Articular chondrocyte of knee joint (primary cell): Measurements from ENCODE around the gene PLTP. TPM values are rescaled to one million over a fixed set of nuclear protein-coding genes. Genes with fewer than 3 reads are reported as not detected.

ENCODE experiments used
- total RNA-seq: library from RNA; depleted of rRNA; stranded (reverse); fragments of >200 nt; gene quantifications from 2 replicates; pipeline ENCODE4 v1.2.3, GENCODE V29; 2012

The PLTP gene
- total RNA-seq, result 17.5 and 18.3 TPM in 2 replicates

DNA sequence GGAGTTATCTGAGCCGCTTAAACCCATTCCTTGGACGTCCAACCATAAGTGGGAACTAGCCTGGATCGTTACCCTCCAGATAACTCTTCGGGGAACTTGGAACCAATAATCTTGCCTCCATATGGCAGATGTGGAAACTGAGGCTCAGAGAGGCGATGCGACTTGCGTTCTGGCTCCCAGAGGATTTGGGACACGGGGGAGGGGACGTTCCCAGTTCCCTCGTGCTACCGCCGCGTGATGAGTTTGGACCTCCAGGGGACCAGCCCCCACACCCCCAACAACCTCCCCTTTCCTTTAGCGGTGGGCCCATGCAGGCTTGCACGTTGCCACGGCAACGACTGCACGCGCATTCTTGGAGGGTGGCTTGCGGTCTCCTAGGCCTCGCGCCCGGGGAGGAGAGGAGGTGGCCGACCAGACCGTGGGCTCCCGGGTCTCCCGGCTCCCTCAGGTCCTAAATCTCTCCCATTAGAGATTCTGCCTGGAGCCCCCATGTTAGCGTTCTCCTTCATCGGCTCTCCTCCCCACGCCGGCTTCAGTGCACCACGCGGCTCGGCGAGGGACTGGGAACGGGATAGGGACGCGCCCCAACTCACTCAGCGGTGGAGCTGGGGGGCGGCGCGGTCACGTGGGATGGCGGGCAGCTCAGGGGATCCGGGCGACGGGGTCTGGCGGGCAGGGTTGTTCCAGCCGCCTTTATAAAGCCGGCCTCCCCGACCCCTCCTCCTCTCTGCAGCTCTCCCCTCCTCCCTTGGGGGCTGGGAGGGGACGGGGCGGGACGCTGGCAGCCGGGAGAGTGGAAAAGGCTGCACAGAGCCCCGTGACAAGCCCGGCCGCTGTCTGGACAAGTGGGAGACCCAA lies at the start of gene PLTP:
TSS of gene PLTP (minus strand) at position 670 of the 858 bp plus-strand sequence. CDS start 703 bp downstream, outside the sequence.

DNA sequence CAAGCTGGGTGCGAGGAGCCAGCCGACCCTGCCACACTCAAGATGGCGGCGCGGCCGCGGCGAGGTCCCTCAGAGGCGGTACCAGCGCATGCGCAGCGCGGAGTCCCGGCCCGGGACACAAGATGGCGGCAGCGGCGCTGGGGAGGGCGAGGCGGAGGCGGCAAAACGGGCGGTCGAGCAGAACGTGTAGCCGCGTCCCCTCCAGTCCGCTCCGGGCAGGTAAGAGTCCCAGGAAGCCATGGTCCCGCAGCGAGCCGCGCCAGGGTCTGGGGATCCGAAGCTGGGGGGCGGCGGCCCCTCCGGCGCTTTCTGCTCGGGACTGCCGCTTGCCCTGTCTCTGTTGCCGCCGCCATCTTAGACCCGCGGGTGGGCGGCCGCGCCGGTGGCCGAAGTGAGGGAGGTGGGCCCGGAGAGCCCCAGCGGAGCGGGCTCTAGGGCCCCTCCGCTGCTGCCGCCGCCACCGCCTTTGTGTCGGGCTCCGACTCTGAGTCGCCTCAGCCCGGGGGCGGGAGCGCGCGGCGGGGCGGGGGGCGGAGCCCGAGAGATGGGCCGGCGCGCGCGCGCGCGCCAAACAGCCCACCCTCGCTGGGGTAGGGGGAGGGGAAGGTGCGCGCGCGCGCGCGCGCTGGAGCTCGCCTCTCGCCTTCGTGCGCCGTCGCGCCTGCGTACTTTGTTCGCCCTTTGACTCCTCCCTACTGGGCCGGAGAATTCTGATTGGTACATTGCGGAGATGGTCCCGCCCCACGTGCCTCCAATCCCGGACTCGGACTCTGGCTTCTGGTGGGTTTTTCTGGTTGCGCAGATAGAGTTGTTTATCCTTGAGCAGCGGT lies 22.8 kb upstream of the PLTP start, which contains the start of gene PCIF1:
TSS of gene PCIF1 (plus strand) at position 98 of the 830 bp plus-strand sequence. CDS start 4,317 bp downstream, outside the sequence.

GRCh38 chr20:45890985-45891983 lies 20.7 kb downstream of the PLTP start, which contains the start of the genes CTSA and NEURL2:
TSS of gene CTSA (plus strand) at chr20:45891335. CDS start at chr20:45891569, 234 bp downstream.
TSS of gene NEURL2 (minus strand) at chr20:45891208. CDS start at chr20:45890991, 217 bp downstream.

DNA sequence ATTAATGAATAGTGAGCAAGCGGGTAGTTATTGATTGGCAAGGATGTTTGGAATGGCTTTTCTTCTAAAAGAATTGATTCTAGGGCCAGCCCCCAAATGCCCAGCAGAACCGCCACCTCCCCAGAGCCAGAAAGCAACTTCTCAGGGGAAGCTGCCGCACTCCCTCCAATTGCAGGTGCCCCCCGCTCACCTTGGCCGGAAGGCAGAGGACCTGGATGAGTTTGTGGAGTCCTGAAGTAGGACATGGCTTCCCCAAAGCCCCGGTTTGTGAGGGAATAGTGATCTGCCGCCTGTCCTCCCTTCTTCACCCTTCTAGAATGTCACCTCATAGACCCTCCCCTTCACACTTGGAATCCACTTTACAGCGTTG lies 24.6 kb downstream of the PLTP start, which contains the start of gene SPATA25:
TSS of gene SPATA25 (minus strand) at position 277 of the 370 bp plus-strand sequence. CDS start at position 245, 32 bp downstream.

GRCh38 chr20:45880988-45881788 lies 30.8 kb downstream of the PLTP start, which contains the start of gene ZSWIM1:
TSS of gene ZSWIM1 (plus strand) at chr20:45881227. CDS start at chr20:45882593, 1,366 bp downstream.

GRCh38 chr20:45857114-45857881 lies 54.7 kb downstream of the PLTP start, which contains the start of the genes ACOT8 and ZSWIM3:
TSS of gene ACOT8 (minus strand) at chr20:45857392. CDS start at chr20:45857315, 77 bp downstream.
TSS of gene ZSWIM3 (plus strand) at chr20:45857614. CDS start at chr20:45857826, 212 bp downstream.

Other genes with a start within 250 kb of the PLTP start
- not detected in 2 replicates for gene WFDC11, start 241.9 kb downstream of the PLTP start, total RNA-seq
- gene WFDC13, start 210.1 kb downstream of the PLTP start, total RNA-seq, result not detected in 2 replicates
- not detected in 2 replicates for gene WFDC10B, start 207.1 kb downstream of the PLTP start, total RNA-seq
- not detected in 2 replicates for gene SPINT4, start 189.8 kb downstream of the PLTP start, total RNA-seq
- gene WFDC3, start 120.3 kb downstream of the PLTP start, total RNA-seq, result 0.76 and 1.4 TPM in 2 replicates
- 20.6 and 22.6 TPM in 2 replicates for gene DNTTIP1, start 120.2 kb downstream of the PLTP start, total RNA-seq
- gene UBE2C, start 99.5 kb downstream of the PLTP start, total RNA-seq, result 17.1 and 17.3 TPM in 2 replicates
- 0.39 and 1.4 TPM in 2 replicates for gene TNNC2, start 84.8 kb downstream of the PLTP start, total RNA-seq
- 105 TPM in 2 replicates for gene SNX21, start 78.4 kb downstream of the PLTP start, total RNA-seq
- 25.4 and 25.5 TPM in 2 replicates for gene ACOT8, start 54.8 kb downstream of the PLTP start, total RNA-seq
- gene ZSWIM3, start 54.5 kb downstream of the PLTP start, total RNA-seq, result 7.2 and 9.6 TPM in 2 replicates
- 8.4 and 9.6 TPM in 2 replicates for gene ZSWIM1, start 30.9 kb downstream of the PLTP start, total RNA-seq
- 0.76 and 1.6 TPM in 2 replicates for gene SPATA25, start 24.5 kb downstream of the PLTP start, total RNA-seq
- 2.7 and 4.8 TPM in 2 replicates for gene NEURL2, start 20.9 kb downstream of the PLTP start, total RNA-seq
- 116 and 145 TPM in 2 replicates for gene CTSA, start 20.8 kb downstream of the PLTP start, total RNA-seq
- gene PCIF1, start 22.5 kb upstream of the PLTP start, total RNA-seq, result 11.6 and 14.0 TPM in 2 replicates
- 19.5 and 20.2 TPM in 2 replicates for gene ZNF335, start 60.0 kb upstream of the PLTP start, total RNA-seq
- gene MMP9, start 96.8 kb upstream of the PLTP start, total RNA-seq, result under 0.01 and 0.52 TPM in 2 replicates
- gene SLC12A5, start 117.1 kb upstream of the PLTP start, total RNA-seq, result under 0.01 TPM in 2 replicates
- 12.9 and 17.2 TPM in 2 replicates for gene NCOA5, start 177.8 kb upstream of the PLTP start, total RNA-seq
- gene CD40, start 206.2 kb upstream of the PLTP start, total RNA-seq, result 1.2 and 2.2 TPM in 2 replicates